Measurements from ENCODE around the gene MGST3. TPM values are rescaled to one million over a fixed set of nuclear protein-coding genes. Genes with fewer than 3 reads are reported as not detected.

MGST3 gene
- polyA plus RNA-seq, 3 donors = 57.9 to 228 (median 189) TPM

DNA sequence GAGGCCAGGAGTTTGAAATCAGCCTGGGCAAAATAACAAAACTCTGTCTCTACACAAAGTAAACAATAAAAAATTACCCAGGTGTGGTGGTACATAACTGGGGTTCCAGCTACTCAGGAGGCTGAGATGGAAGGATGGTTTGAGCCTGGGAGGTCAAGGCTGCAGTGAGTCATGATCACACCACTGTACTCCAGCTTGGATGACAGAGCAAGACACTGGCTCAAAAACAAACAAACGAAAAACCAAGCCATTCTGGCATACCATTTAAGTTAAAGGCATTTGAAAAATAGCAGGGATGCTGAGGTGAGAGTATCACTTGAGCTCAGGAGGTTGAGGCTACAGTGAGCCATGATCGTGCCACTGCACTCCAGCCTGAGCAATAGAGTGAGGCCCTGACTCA, 72.6 kb downstream of the MGST3 start:
- peaks cover 3% of the 10 kb centered on the region for H3K4me1 Mint-ChIP-seq

More for the DNA sequence above, 72.6 kb downstream of the MGST3 start:
- Histone ChIP-seq H3K4me1 (ENCODE audit: control insufficient read depth in 1 of 2, insufficient read depth in 2 of 2, low read length in 2 of 2) (peaks cover 2 to 3% of the 10 kb centered on the region in 2 donors), H2AFZ (ENCODE audit: insufficient read depth, low read depth, low read length, poor library complexity, severe bottlenecking) (no peak overlapping the region), H3K27ac (ENCODE audit: low read depth in 1 of 2, low read length in 2 of 2) (no peak overlapping the region), H4K20me1 (ENCODE audit: insufficient read depth, low read length) (no peaks in the 10 kb centered on the region), H3K9ac (ENCODE audit: insufficient read depth, low read length, poor library complexity, severe bottlenecking) (no peak overlapping the region), H3K4me2 (replicated peaks; ENCODE audit: extremely low read depth, low read length, poor library complexity, severe bottlenecking) (no peak overlapping the region), H3K9me3 (replicated peaks in 1 of 2; ENCODE audit: control insufficient read depth in 1 of 2, insufficient read depth in 1 of 2, low read length in 2 of 2) (no peaks in the 10 kb centered on the region), H3K27me3 (ENCODE audit: control insufficient read depth in 2 of 2, insufficient read depth in 2 of 2, low read length in 2 of 2) (no peaks in the 10 kb centered on the region), H3K79me2 (ENCODE audit: insufficient read depth, low read length) (no peaks in the 10 kb centered on the region), H3K4me3 (replicated peaks in 1 of 3; ENCODE audit: low read depth in 2 of 3, low read length in 3 of 3) (no peak overlapping the region), H3K36me3 (replicated peaks in 1 of 2; ENCODE audit: control insufficient read depth in 1 of 2, insufficient read depth in 2 of 2, low read length in 2 of 2) (no peaks in the 10 kb centered on the region)
- TF ChIP-seq, protein P1, sequence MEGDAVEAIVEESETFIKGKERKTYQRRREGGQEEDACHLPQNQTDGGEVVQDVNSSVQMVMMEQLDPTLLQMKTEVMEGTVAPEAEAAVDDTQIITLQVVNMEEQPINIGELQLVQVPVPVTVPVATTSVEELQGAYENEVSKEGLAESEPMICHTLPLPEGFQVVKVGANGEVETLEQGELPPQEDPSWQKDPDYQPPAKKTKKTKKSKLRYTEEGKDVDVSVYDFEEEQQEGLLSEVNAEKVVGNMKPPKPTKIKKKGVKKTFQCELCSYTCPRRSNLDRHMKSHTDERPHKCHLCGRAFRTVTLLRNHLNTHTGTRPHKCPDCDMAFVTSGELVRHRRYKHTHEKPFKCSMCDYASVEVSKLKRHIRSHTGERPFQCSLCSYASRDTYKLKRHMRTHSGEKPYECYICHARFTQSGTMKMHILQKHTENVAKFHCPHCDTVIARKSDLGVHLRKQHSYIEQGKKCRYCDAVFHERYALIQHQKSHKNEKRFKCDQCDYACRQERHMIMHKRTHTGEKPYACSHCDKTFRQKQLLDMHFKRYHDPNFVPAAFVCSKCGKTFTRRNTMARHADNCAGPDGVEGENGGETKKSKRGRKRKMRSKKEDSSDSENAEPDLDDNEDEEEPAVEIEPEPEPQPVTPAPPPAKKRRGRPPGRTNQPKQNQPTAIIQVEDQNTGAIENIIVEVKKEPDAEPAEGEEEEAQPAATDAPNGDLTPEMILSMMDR (IDR thresholded peaks at IDR 0.05) = no peak
- DNase-seq = no peak
- Mint-ChIP-seq H3K4me3 (no peak overlapping the region), H3K27me3 (ENCODE audit: low read depth in 3 of 3) (peaks cover 3 to 10% (median 4%) of the 10 kb centered on the region in 3 donors), H3K36me3 (no peaks in the 10 kb centered on the region), H3K27ac (no peak overlapping the region), H3K9me3 (no peaks in the 10 kb centered on the region)
- 100% methylated on average over 1 of the region's 2 CpGs for WGBS (ENCODE audit: insufficient coverage)
- intact Hi-C loops (cut with micrococcal nuclease) = no loop called here

Other genes with a start within 250 kb of the MGST3 start
- gene RXRG, start 186.1 kb upstream of the MGST3 start, polyA plus RNA-seq = not detected
- gene LRRC52, start 87.2 kb upstream of the MGST3 start, polyA plus RNA-seq = not detected
- gene ALDH9A1, start 67.3 kb downstream of the MGST3 start, polyA plus RNA-seq = 10 to 100 TPM; 23.7 to 60.0 (median 57.7) TPM
- 100 to 1,000 TPM in 2 of 3 donors, 10 to 100 TPM in 1; 24.1 to 154 (median 146) TPM for gene TMCO1, start 137.6 kb downstream of the MGST3 start, polyA plus RNA-seq
- 10 to 100 TPM; 12.4 to 15.4 (median 12.8) TPM for gene UCK2, start 196.4 kb downstream of the MGST3 start, polyA plus RNA-seq

Data from CD14-positive monocyte (primary cell).